Uterus (tissue), 2 donors: ENCODE results near the gene SYNPO2L.

Experiments
- POLR2A ChIP-seq, 2 donors: fragments of 450-650 bp; IDR thresholded peaks; one replicate each; pipeline ENCODE4 v1.6.1; 2016; ENCODE audit warnings: antibody characterized with exemption in 2 of 2, mild to moderate bottlenecking in 1 of 2, moderate library complexity in 1 of 2
- TF ChIP-seq, protein P1 (sequence below), 4 experiments: fragments of 200-600 bp in 2 of 4; fragments of 450-650 bp in 2 of 4; sonication (generic) in 2 of 4; IDR thresholded peaks; one replicate each; pipeline ENCODE4 v1.5.1; 2016 to 2019; ENCODE audit warnings: antibody characterized with exemption in 4 of 4, mild to moderate bottlenecking in 2 of 4, moderate library complexity in 1 of 4

DNA sequence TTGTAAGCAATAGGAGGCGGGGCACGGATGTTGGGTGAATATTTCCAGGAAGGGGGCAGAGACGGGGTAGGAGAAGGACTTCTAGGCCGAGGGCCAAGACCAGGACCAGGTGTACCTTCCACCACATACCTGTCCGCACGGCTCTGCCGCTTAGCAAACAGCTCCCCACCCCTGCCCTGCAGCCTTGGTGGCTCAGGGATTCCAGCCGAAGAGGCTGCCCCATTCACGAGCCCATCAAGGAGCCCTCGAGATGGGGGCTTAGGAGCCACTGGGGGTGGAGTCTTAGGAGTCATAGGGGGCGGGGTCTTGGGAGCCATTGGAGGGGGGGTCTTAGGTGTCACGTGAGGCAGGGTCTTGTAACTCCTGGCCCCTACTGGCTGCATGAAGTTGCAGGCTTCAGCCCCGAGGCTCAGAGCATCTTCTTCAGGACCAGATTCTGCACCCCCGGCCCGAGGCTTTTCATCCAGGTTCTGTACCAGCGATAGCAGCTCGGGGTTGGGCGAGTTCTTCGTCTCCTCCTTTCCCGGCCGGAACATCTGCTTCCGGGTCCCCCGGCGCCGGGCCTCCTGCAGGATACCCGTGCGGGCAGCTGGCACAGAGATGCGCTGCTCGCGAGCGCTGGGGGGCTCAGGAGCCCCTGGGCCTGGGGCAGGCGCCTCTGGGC is 8.5 kb downstream of the SYNPO2L start:
- TF ChIP-seq, protein P1, sequence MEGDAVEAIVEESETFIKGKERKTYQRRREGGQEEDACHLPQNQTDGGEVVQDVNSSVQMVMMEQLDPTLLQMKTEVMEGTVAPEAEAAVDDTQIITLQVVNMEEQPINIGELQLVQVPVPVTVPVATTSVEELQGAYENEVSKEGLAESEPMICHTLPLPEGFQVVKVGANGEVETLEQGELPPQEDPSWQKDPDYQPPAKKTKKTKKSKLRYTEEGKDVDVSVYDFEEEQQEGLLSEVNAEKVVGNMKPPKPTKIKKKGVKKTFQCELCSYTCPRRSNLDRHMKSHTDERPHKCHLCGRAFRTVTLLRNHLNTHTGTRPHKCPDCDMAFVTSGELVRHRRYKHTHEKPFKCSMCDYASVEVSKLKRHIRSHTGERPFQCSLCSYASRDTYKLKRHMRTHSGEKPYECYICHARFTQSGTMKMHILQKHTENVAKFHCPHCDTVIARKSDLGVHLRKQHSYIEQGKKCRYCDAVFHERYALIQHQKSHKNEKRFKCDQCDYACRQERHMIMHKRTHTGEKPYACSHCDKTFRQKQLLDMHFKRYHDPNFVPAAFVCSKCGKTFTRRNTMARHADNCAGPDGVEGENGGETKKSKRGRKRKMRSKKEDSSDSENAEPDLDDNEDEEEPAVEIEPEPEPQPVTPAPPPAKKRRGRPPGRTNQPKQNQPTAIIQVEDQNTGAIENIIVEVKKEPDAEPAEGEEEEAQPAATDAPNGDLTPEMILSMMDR (IDR thresholded peaks at IDR 0.05), result no peak
- TF ChIP-seq POLR2A (IDR thresholded peaks at IDR 0.05), result no peak
